Measurements from ENCODE around the gene NTSR1. TPM values are rescaled to one million over a fixed set of nuclear protein-coding genes. Genes with fewer than 3 reads are reported as not detected.

NTSR1 gene
- total RNA-seq, 2 experiments from 2014 or later, result 0.07 to 0.14 TPM

- intact Hi-C loops (cut with DNase I, micrococcal nuclease), result no loop called here
Observed at GRCh38 chr20:62688855-62689460, 19.7 kb upstream of the NTSR1 start.

GRCh38 chr20:62689861-62690260 lies 18.8 kb upstream of the NTSR1 start:
- CTCF ChIA-PET, result no interaction called here
- Mint-ChIP-seq H3K9me3 (ENCODE audit: low read depth) (no peaks in the 10 kb centered on the region), H3K4me1 (peaks cover 8% of the 10 kb centered on the region), H3K27me3 (peaks cover 2% of the 10 kb centered on the region), H3K27ac (no peak overlapping the region), H3K36me3 (ENCODE audit: low read depth) (no peaks in the 10 kb centered on the region), H3K4me3 (no peak overlapping the region)
- DNase-seq (no peak), ATAC-seq (no peak)
- intact Hi-C loops (cut with DNase I, micrococcal nuclease), result no loop called here
- POLR2A ChIA-PET, result no interaction called here

More at GRCh38 chr20:62688855-62689460, 19.7 kb upstream of the NTSR1 start:
- no peak for DNase-seq
- no peaks in the 10 kb centered on the region for H3K36me3 Mint-ChIP-seq (ENCODE audit: low read depth)
- ATAC-seq, result no peak
- no peak overlapping the region for H3K27ac Mint-ChIP-seq
- ChIA-PET CTCF (interaction anchor here (0.6 to 1.5 kb wide), 2 partner anchors 95 to 103 kb away, joined by 5 to 6 read pairs; no protein-coding TSS in a partner anchor), POLR2A (no interaction called here)
- peaks cover 8% of the 10 kb centered on the region for H3K4me1 Mint-ChIP-seq
- H3K4me3 Mint-ChIP-seq, result no peak overlapping the region
- H3K9me3 Mint-ChIP-seq (ENCODE audit: low read depth), result no peaks in the 10 kb centered on the region
- peaks cover 2% of the 10 kb centered on the region for H3K27me3 Mint-ChIP-seq

GRCh38 chr20:62690261-62690820 lies 18.3 kb upstream of the NTSR1 start:
- CTCF ChIA-PET, result interaction anchor here (0.8 kb wide), 1 partner anchor 102 kb away, joined by 3 read pairs; no protein-coding TSS in a partner anchor
- Mint-ChIP-seq H3K4me3 (no peak overlapping the region), H3K27me3 (peaks cover 1% of the 10 kb centered on the region), H3K27ac (no peak overlapping the region), H3K9me3 (ENCODE audit: low read depth) (no peaks in the 10 kb centered on the region), H3K4me1 (peaks cover 8% of the 10 kb centered on the region), H3K36me3 (ENCODE audit: low read depth) (no peaks in the 10 kb centered on the region)
- intact Hi-C loops (cut with DNase I, micrococcal nuclease), result no loop called here
- POLR2A ChIA-PET, result no interaction called here
- no peak for ATAC-seq
- no peak for DNase-seq

- POLR2A ChIA-PET, result interaction anchor here (0.6 kb wide), 1 partner anchor 26 kb away, joined by 4 read pairs; no protein-coding TSS in a partner anchor
- no peak overlapping the region for H3K4me3 Mint-ChIP-seq
- intact Hi-C loops (cut with DNase I, micrococcal nuclease), result no loop called here
- no peaks in the 10 kb centered on the region for H3K27me3 Mint-ChIP-seq
- peaks cover 2% of the 10 kb centered on the region for H3K4me1 Mint-ChIP-seq
- H3K9me3 Mint-ChIP-seq (ENCODE audit: low read depth), result no peaks in the 10 kb centered on the region
- H3K27ac Mint-ChIP-seq, result no peak overlapping the region
- CTCF ChIA-PET, result interaction anchor here (0.6 kb wide), 1 partner anchor 88 kb away, joined by 3 read pairs; no protein-coding TSS in a partner anchor
- H3K36me3 Mint-ChIP-seq (ENCODE audit: low read depth), result no peaks in the 10 kb centered on the region
- DNase-seq (no peak), ATAC-seq (no peak)
Observed at GRCh38 chr20:62691487-62691886, 17.1 kb upstream of the NTSR1 start.

- H3K36me3 Mint-ChIP-seq (ENCODE audit: low read depth), result no peaks in the 10 kb centered on the region
- POLR2A ChIA-PET, result no interaction called here
- no peak overlapping the region for H3K27ac Mint-ChIP-seq
- DNase-seq (no peak), ATAC-seq (no peak)
- intact Hi-C loops (cut with DNase I, micrococcal nuclease), result no loop called here
- H3K27me3 Mint-ChIP-seq, result no peaks in the 10 kb centered on the region
- H3K4me3 Mint-ChIP-seq, result no peak overlapping the region
- CTCF ChIA-PET, result interaction anchor here (0.6 kb wide), 1 partner anchor 88 kb away, joined by 3 read pairs; no protein-coding TSS in a partner anchor
- H3K9me3 Mint-ChIP-seq (ENCODE audit: low read depth), result no peaks in the 10 kb centered on the region
- peaks cover 3% of the 10 kb centered on the region for H3K4me1 Mint-ChIP-seq
Observed at GRCh38 chr20:62692176-62692575, 16.5 kb upstream of the NTSR1 start.

GRCh38 chr20:62692801-62693523 lies 15.7 kb upstream of the NTSR1 start:
- no peaks in the 10 kb centered on the region for H3K27me3 Mint-ChIP-seq
- ATAC-seq, result no peak
- CTCF ChIA-PET, result no interaction called here

GRCh38 chr20:62693524-62693922 lies 15.1 kb upstream of the NTSR1 start:
- no peak for ATAC-seq
- no peaks in the 10 kb centered on the region for H3K27me3 Mint-ChIP-seq
- H3K9me3 Mint-ChIP-seq (ENCODE audit: low read depth), result no peaks in the 10 kb centered on the region
- POLR2A ChIA-PET, result no interaction called here
- CTCF ChIA-PET, result interaction anchor here (0.5 kb wide), 1 partner anchor 15 kb away, joined by 3 read pairs; no protein-coding TSS in a partner anchor
- no peak for DNase-seq
- no peaks in the 10 kb centered on the region for H3K36me3 Mint-ChIP-seq (ENCODE audit: low read depth)
- H3K4me3 Mint-ChIP-seq, result no peak overlapping the region
- intact Hi-C loops (cut with DNase I, micrococcal nuclease), result no loop called here
- H3K27ac Mint-ChIP-seq, result no peak overlapping the region
- H3K4me1 Mint-ChIP-seq, result peaks cover 3% of the 10 kb centered on the region

More at GRCh38 chr20:62692801-62693523, 15.7 kb upstream of the NTSR1 start:
- no peak for DNase-seq
- H3K9me3 Mint-ChIP-seq (ENCODE audit: low read depth), result no peaks in the 10 kb centered on the region
- POLR2A ChIA-PET, result no interaction called here
- intact Hi-C loops (cut with DNase I, micrococcal nuclease), result no loop called here
- peaks cover 3% of the 10 kb centered on the region for H3K4me1 Mint-ChIP-seq
- no peak overlapping the region for H3K4me3 Mint-ChIP-seq
- H3K27ac Mint-ChIP-seq, result no peak overlapping the region
- H3K36me3 Mint-ChIP-seq (ENCODE audit: low read depth), result no peaks in the 10 kb centered on the region

GRCh38 chr20:62694106-62694505 lies 14.5 kb upstream of the NTSR1 start:
- ATAC-seq, result no peak
- intact Hi-C loops (cut with DNase I, micrococcal nuclease), result no loop called here
- H3K27ac Mint-ChIP-seq, result no peak overlapping the region
- ChIA-PET POLR2A (no interaction called here), CTCF (interaction anchor here (0.5 to 1.0 kb wide), 2 partner anchors 13 to 14 kb away, joined by 3 read pairs; no protein-coding TSS in a partner anchor)
- peaks cover 3% of the 10 kb centered on the region for H3K4me1 Mint-ChIP-seq
- no peak for DNase-seq
- H3K27me3 Mint-ChIP-seq, result no peaks in the 10 kb centered on the region
- no peaks in the 10 kb centered on the region for H3K9me3 Mint-ChIP-seq (ENCODE audit: low read depth)
- H3K36me3 Mint-ChIP-seq (ENCODE audit: low read depth), result no peaks in the 10 kb centered on the region
- no peak overlapping the region for H3K4me3 Mint-ChIP-seq

GRCh38 chr20:62694868-62695267 lies 13.8 kb upstream of the NTSR1 start:
- Mint-ChIP-seq H3K27ac (no peak overlapping the region), H3K9me3 (ENCODE audit: low read depth) (no peaks in the 10 kb centered on the region), H3K27me3 (no peaks in the 10 kb centered on the region), H3K36me3 (ENCODE audit: low read depth) (no peaks in the 10 kb centered on the region), H3K4me1 (peaks cover 3% of the 10 kb centered on the region), H3K4me3 (no peak overlapping the region)
- CTCF ChIA-PET, result interaction anchor here (0.6 to 1.0 kb wide), 3 partner anchors 12 to 97 kb away, joined by 3 read pairs; no protein-coding TSS in a partner anchor
- DNase-seq (no peak), ATAC-seq (no peak)
- POLR2A ChIA-PET, result no interaction called here
- intact Hi-C loops (cut with DNase I, micrococcal nuclease), result no loop called here

- H3K36me3 Mint-ChIP-seq (ENCODE audit: low read depth), result no peaks in the 10 kb centered on the region
- intact Hi-C loops (cut with DNase I, micrococcal nuclease), result no loop called here
- no peak overlapping the region for H3K27ac Mint-ChIP-seq
- no peaks in the 10 kb centered on the region for H3K9me3 Mint-ChIP-seq (ENCODE audit: low read depth)
- no peak for DNase-seq
- ChIA-PET CTCF (no interaction called here), POLR2A (no interaction called here)
- no peak overlapping the region for H3K4me3 Mint-ChIP-seq
- no peak for ATAC-seq
- no peaks in the 10 kb centered on the region for H3K27me3 Mint-ChIP-seq
- H3K4me1 Mint-ChIP-seq, result peaks cover 3% of the 10 kb centered on the region
Observed at GRCh38 chr20:62695448-62696414, 12.9 kb upstream of the NTSR1 start.

GRCh38 chr20:62696434-62696957 lies 12.1 kb upstream of the NTSR1 start:
- DNase-seq (no peak), ATAC-seq (no peak)
- Mint-ChIP-seq H3K27me3 (no peaks in the 10 kb centered on the region), H3K4me1 (peaks cover 3% of the 10 kb centered on the region), H3K9me3 (ENCODE audit: low read depth) (no peaks in the 10 kb centered on the region), H3K4me3 (no peak overlapping the region), H3K36me3 (ENCODE audit: low read depth) (no peaks in the 10 kb centered on the region), H3K27ac (no peak overlapping the region)
- intact Hi-C loops (cut with DNase I, micrococcal nuclease), result no loop called here
- ChIA-PET POLR2A (no interaction called here), CTCF (no interaction called here)

All from activated CD4-positive, alpha-beta T cell treated with anti-CD3 and anti-CD28 coated beads for 36 hours (primary cell).